ENCODE data around the gene TBX15. TPM values are rescaled to one million over a fixed set of nuclear protein-coding genes. Genes with fewer than 3 reads are reported as not detected.

The TBX15 gene
- total RNA-seq (2021; ENCODE audit: unreplicated experiment) (1.9 TPM), Bru-seq, nascent RNA (percentile 46 among the genes with signal in this experiment), BruChase-seq, experiment 1, labeled RNA remaining after a 2-hour chase (percentile 35 among the genes with signal in this experiment), BruChase-seq, experiment 2, labeled RNA remaining after a 6-hour chase (percentile 28 among the genes with signal in this experiment)
- 1.8 TPM for polyA plus RNA-seq (2012; ENCODE audit: insufficient read length)
- long read RNA-seq, full-length matches to known transcripts = 3 of 8 reads
- long read RNA-seq, partial matches to known transcripts = 3 of 8 reads
- long read RNA-seq, other reads (novel, unspliced or antisense) = 2 of 8 reads

DNA sequence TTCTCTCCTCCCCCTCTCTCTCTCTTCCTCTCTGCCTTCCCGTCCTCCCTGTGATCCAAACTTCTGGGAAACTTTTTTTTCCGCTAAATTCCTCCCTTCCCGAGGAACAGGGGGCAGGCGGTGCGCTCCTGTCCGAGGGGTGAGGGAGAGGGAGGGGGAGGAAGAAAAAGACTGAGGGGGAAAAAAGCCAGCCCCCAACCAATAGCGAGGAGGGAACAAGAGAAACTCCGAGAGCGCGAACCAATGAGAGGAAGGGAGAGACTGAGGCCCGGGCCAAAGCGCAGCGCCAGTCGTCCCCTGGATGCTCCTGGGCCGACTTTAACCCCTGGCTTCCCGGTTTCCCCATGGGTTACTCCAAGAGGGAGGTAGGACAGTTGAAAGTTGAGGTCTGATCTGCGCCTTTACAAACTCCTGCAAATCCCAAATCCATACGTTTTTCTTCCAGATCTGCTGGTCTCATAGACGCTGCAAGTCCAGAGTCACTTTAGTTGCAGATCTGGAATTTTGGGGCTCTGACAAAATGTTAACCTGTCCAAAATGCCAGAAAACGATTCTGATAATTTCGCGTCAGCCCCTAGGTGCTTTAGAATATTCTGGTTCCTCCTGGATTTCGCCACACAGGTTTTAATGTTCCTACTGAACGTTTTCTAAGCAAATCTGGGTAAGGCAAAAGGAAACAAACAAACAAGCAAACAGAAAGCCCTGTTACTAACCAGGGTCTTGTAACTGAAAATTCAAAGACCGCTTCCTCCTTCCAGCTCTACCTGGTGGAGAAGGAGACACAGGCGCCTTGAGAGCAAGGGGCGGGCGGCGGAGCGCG is at the start of gene TBX15:
Gene TBX15, minus strand, starts transcription at position 158 of the 820 bp plus-strand sequence. CDS start 548 bp downstream, outside the sequence.
- ChIA-PET POLR2A (no interaction called here), CTCF (no interaction called here)
- Histone ChIP-seq H3K4me3 (ENCODE audit: low read depth in 2 of 2, low read length in 2 of 2) (peak within 1 kb of the TSS; percentile 45 to 48), H3K27me3 (ENCODE audit: control insufficient read depth, insufficient read depth, low read length) (no peaks in the 10 kb centered on the region; the same call in 1 of the 2 replicates), H3K27ac (ENCODE audit: low read length) (peak within 1 kb of the TSS; percentile 44; the same call in 1 of the 2 replicates), H3K36me3 (ENCODE audit: control insufficient read depth, insufficient read depth, low read length) (no peaks in the 10 kb centered on the region), H3K9me3 (ENCODE audit: control insufficient read depth, insufficient read depth, low read depth, low read length) (no peaks in the 10 kb centered on the region), H3K4me1 (ENCODE audit: control insufficient read depth, insufficient read depth, low read length) (0 out of 2 replicates have a peak, but pooled peaks cover 5% of the 10 kb centered on the region)
- TF ChIP-seq CTCF (IDR thresholded peaks at IDR 0.05) (no peak), TCF7L2 (IDR thresholded peaks at IDR 0.05; ENCODE audit: low read depth, low read length) (no peak), POLR2AphosphoS5 (IDR thresholded peaks at IDR 0.05; ENCODE audit: low read depth, low read length) (no peak), SIN3A (IDR thresholded peaks at IDR 0.05; ENCODE audit: borderline replicate concordance, insufficient read depth, low read depth, low read length) (no peak)
- TF ChIP-seq, protein P1, sequence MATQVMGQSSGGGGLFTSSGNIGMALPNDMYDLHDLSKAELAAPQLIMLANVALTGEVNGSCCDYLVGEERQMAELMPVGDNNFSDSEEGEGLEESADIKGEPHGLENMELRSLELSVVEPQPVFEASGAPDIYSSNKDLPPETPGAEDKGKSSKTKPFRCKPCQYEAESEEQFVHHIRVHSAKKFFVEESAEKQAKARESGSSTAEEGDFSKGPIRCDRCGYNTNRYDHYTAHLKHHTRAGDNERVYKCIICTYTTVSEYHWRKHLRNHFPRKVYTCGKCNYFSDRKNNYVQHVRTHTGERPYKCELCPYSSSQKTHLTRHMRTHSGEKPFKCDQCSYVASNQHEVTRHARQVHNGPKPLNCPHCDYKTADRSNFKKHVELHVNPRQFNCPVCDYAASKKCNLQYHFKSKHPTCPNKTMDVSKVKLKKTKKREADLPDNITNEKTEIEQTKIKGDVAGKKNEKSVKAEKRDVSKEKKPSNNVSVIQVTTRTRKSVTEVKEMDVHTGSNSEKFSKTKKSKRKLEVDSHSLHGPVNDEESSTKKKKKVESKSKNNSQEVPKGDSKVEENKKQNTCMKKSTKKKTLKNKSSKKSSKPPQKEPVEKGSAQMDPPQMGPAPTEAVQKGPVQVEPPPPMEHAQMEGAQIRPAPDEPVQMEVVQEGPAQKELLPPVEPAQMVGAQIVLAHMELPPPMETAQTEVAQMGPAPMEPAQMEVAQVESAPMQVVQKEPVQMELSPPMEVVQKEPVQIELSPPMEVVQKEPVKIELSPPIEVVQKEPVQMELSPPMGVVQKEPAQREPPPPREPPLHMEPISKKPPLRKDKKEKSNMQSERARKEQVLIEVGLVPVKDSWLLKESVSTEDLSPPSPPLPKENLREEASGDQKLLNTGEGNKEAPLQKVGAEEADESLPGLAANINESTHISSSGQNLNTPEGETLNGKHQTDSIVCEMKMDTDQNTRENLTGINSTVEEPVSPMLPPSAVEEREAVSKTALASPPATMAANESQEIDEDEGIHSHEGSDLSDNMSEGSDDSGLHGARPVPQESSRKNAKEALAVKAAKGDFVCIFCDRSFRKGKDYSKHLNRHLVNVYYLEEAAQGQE (IDR thresholded peaks at IDR 0.05; ENCODE audit: insufficient read depth in 1 of 2, low read depth in 2 of 2, low read length in 1 of 2) = no peak
- in situ Hi-C loops (cut with HindIII; ENCODE audit: low pct_unique_long_range_greater_than_20kb, low sequenced_read_pairs) (no loop called here), intact Hi-C loops (cut with micrococcal nuclease; ENCODE audit: unreplicated experiment) (no loop called here)
- peak; percentile 11; the same call in 1 of the 2 replicates for ATAC-seq
- DNase-seq (ENCODE audit: low read depth, low spot score) = no peak
- no TSS peak for BruUV-seq (replicated peaks)

GRCh38 chr1:119034359-119034758 is 46.2 kb upstream of the TBX15 start:
- intact Hi-C loops (cut with micrococcal nuclease; ENCODE audit: unreplicated experiment) (no loop called here), in situ Hi-C loops (cut with HindIII; ENCODE audit: low pct_unique_long_range_greater_than_20kb, low sequenced_read_pairs) (no loop called here)
- no peak for ATAC-seq
- POLR2A ChIA-PET = no interaction called here
- no TSS peak for BruUV-seq (replicated peaks)
- CTCF ChIA-PET = no interaction called here
- Histone ChIP-seq H3K36me3 (ENCODE audit: control insufficient read depth, insufficient read depth, low read length) (no peaks in the 10 kb centered on the region), H3K9me3 (ENCODE audit: control insufficient read depth, insufficient read depth, low read depth, low read length) (no peaks in the 10 kb centered on the region), H3K4me1 (ENCODE audit: control insufficient read depth, insufficient read depth, low read length) (no peaks in the 10 kb centered on the region), H3K27ac (ENCODE audit: low read length) (no peak overlapping the region), H3K27me3 (ENCODE audit: control insufficient read depth, insufficient read depth, low read length) (no peaks in the 10 kb centered on the region), H3K4me3 (ENCODE audit: low read depth in 2 of 2, low read length in 2 of 2) (no peak overlapping the region)
- no peak for DNase-seq (ENCODE audit: low read depth, low spot score)
- TF ChIP-seq SIN3A (IDR thresholded peaks at IDR 0.05; ENCODE audit: borderline replicate concordance, insufficient read depth, low read depth, low read length) (no peak), POLR2AphosphoS5 (IDR thresholded peaks at IDR 0.05; ENCODE audit: low read depth, low read length) (no peak), TCF7L2 (IDR thresholded peaks at IDR 0.05; ENCODE audit: low read depth, low read length) (no peak), CTCF (IDR thresholded peaks at IDR 0.05) (no peak)
- TF ChIP-seq, protein P1 (IDR thresholded peaks at IDR 0.05; ENCODE audit: insufficient read depth in 1 of 2, low read depth in 2 of 2, low read length in 1 of 2) = no peak
